Measurements from ENCODE around the gene CSTF3.
A peak's percentile ranks its signal among the peaks of the same experiment; 100 is the strongest.
"Not testable (repeated sequence)": the region's sequence is repeated elsewhere in the genome, so short reads cannot be mapped to it uniquely, and the experiment has no call there.

The CSTF3 gene

GRCh38 chr11:33049565-33050408 lies 111.5 kb downstream of the CSTF3 start:
- DNase-seq (ENCODE audit: low read depth); H3K4me3 ChIP-seq (ENCODE audit: low read depth, low read length): not testable (repeated sequence)

- not testable (repeated sequence) for DNase-seq (ENCODE audit: low read depth); H3K4me3 ChIP-seq (ENCODE audit: low read depth, low read length)
These were observed 112.6 kb downstream of the CSTF3 start for GRCh38 chr11:33048701-33049100.

- DNase-seq (ENCODE audit: low read depth), result no peak
- no peak overlapping the region for H3K4me3 ChIP-seq (ENCODE audit: low read depth, low read length)
These were observed 115.6 kb downstream of the CSTF3 start for GRCh38 chr11:33045551-33046255.

- H3K4me3 ChIP-seq (ENCODE audit: low read depth, low read length), result no peak overlapping the region
- DNase-seq (ENCODE audit: low read depth), result no peak
These were observed 117.0 kb downstream of the CSTF3 start for GRCh38 chr11:33044285-33044756.

- no peak for DNase-seq (ENCODE audit: low read depth)
- H3K4me3 ChIP-seq (ENCODE audit: low read depth, low read length), result no peak overlapping the region
These were observed 118.0 kb downstream of the CSTF3 start for GRCh38 chr11:33043221-33043830.

GRCh38 chr11:33040862-33041453 lies 120.3 kb downstream of the CSTF3 start:
- no peak for DNase-seq (ENCODE audit: low read depth)
- H3K4me3 ChIP-seq (ENCODE audit: low read depth, low read length), result peak overlapping the region; percentile 70

- no peak for DNase-seq (ENCODE audit: low read depth)
- peak overlapping the region; percentile 70 for H3K4me3 ChIP-seq (ENCODE audit: low read depth, low read length)
These were observed 121.0 kb downstream of the CSTF3 start for GRCh38 chr11:33040033-33040861.

- peak; percentile 80 for DNase-seq (ENCODE audit: low read depth)
- peak within 1 kb of the TSS; percentile 70 for H3K4me3 ChIP-seq (ENCODE audit: low read depth, low read length)
These were observed 121.8 kb downstream of the CSTF3 start, which contains the start of gene TCP11L1 for GRCh38 chr11:33039274-33040032. Gene TCP11L1 (plus strand): TSS chr11:33039572. CDS start chr11:33043774, 4,202 bp downstream.

- no peak for DNase-seq (ENCODE audit: low read depth)
These were observed 126.3 kb downstream of the CSTF3 start for GRCh38 chr11:33035011-33035410.

More at GRCh38 chr11:33035011-33035410, 126.3 kb downstream of the CSTF3 start:
- no peak overlapping the region for H3K4me3 ChIP-seq (ENCODE audit: low read depth, low read length)
